ENCODE measurements around the gene MAGI2.

DNA sequence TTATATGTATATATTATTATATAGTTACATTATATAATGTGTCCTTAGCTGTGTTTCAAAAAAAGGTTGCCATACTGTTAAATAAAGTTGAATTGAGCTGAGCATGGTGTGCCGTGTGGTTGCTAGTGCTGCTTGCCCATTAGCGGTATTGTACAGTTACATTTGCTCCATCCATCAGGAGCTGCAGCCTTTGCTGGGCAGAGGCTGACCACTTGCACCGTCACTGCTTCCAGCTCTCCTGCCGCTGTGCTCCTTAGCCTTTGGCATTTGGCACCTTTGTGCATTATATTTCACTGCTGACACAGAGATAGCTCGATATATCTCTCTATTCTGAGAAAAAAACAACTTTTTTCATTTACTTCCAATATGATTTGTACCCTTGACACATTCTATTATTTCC is 1282.7 kb downstream of the MAGI2 start:
- TF ChIP-seq POLR2A (IDR thresholded peaks at IDR 0.05) (no peak), CTCF (IDR thresholded peaks at IDR 0.05) (no peak)
